Left ventricle myocardium superior (tissue), 1 donor: ENCODE results near the gene HIGD2B. TPM values are rescaled to one million over a fixed set of nuclear protein-coding genes. Genes with fewer than 3 reads are reported as not detected.
"Not testable (repeated sequence)": the region's sequence is repeated elsewhere in the genome, so short reads cannot be mapped to it uniquely, and the experiment has no call there.

Experiments
- ATAC-seq: fragments of 200-7000 bp; cut with Tn5 transposase; one replicate; pipeline ENCODE4 v1.9.1; 2020; ENCODE audit warnings: mild to moderate bottlenecking, moderate library complexity
- DNase-seq: peaks from one replicate; pipeline ENCODE4 v3.0.0-alpha.2; 2020
- intact Hi-C: fragments of 100-400 bp; cut with micrococcal nuclease; formaldehyde crosslinking; loops from one replicate; pipeline ENCODE4 v1.11.0; 2022
- total RNA-seq: library from RNA; stranded (reverse); fragmentation: NEBNext Ultra II Directional; extraction: Animal tissue kit (Norgen Biotek cat#: 25700); gene quantifications from one replicate; pipeline ENCODE4 v1.2.1, GENCODE V29; 2021
- donor health status: DM: no; HTN: yes; CAD: no; lungs with severe emphysema.

Gene HIGD2B
- total RNA-seq, 1 donor from 2014 or later = not detected

DNA sequence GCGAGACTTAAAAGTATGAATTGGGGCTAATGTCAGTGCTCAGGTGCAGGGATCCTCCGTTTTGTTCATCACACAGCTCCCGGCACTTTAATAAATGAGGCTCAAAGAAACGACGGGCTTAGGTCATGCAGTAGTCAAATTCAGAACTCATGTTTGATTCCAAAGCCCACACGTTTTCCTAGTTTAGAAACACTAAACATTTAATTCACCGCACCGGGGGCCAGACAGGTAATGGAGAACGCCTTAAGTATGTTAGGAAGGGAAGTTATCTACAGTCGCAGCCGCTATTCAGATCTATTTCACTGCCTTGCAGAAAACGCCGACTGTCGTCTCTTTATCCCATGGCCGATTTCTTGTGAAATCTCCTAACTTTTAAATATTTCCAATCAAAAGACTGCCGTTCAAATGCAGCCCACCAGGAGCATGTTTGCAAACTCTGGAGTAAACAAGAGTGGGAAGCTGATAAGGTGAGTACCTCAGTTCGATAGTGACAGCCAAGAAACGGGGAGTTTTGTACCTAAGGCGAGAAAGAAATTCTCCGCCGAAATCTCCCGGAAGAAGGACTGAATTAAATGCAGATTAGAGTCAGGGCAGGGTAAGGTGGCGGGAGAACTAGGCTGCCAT lies 569 bp downstream of the HIGD2B start:
- ATAC-seq = no peak

GRCh38 chr15:72682772-72683171 lies 3.2 kb downstream of the HIGD2B start:
- intact Hi-C loops = no loop called here
- ATAC-seq (no peak), DNase-seq (no peak)

More for the DNA sequence above, 569 bp downstream of the HIGD2B start:
- intact Hi-C loops = no loop called here
- DNase-seq = no peak

DNA sequence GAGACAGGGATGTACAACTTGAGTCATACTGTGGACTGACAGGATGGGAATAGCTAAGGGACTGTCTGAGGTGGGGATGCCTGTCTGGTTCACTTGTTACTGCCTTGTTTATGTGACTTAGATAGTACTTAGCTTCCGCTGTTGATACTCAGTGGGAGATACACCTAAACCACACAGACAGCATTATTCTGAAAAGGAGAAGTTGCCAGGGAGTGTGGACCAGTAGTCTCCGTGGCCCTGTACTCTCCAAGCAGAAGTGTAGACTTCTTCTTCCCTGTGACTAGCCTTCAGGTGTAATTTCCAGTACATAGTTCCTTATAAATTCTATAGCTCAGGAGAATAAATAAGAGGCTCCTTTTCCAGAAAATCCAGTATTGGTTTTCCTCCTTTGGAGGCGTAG lies 5.1 kb downstream of the HIGD2B start:
- ATAC-seq = no peak
- intact Hi-C loops = no loop called here
- no peak for DNase-seq

DNA sequence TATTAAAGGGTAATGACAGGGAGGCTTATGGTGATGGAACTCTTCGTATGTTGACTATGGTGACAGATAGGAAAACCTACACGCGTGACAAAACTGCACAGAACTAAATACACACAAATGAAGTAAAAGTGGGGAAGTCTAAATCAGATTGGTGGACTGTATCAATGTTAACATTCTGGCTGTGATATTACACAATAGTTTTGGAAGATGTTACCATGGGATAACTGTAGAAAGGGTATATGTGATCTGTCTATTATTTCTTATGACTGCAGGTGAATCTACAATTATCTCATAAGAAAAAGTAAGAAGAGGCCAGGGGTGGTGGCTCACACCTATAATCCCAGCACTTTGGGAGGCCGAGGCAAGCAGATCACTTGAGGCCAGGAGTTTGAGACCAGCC lies 9.1 kb downstream of the HIGD2B start:
- DNase-seq (no peak), ATAC-seq (no peak)
- intact Hi-C loops = no loop called here

DNA sequence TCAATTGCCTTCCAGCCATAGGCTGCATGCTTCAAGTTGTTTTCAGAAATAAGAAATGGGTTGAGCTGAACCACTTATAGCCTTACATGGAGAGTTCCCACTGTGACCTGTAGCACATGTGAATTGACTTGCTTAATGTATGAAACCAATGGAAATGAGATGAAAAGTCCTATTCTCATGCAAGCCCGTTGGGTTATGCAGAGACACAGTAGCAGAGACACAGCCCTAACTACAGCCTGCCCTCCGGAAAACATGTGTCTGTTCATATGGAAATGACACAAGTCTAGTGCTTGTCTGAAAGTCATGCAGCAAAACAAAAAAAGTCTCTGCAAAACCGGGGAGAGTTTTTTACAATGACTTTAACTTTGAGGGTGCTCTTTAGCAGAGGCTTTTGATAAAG lies 14.5 kb downstream of the HIGD2B start:
- no peak for DNase-seq
- intact Hi-C loops = no loop called here
- ATAC-seq = no peak

DNA sequence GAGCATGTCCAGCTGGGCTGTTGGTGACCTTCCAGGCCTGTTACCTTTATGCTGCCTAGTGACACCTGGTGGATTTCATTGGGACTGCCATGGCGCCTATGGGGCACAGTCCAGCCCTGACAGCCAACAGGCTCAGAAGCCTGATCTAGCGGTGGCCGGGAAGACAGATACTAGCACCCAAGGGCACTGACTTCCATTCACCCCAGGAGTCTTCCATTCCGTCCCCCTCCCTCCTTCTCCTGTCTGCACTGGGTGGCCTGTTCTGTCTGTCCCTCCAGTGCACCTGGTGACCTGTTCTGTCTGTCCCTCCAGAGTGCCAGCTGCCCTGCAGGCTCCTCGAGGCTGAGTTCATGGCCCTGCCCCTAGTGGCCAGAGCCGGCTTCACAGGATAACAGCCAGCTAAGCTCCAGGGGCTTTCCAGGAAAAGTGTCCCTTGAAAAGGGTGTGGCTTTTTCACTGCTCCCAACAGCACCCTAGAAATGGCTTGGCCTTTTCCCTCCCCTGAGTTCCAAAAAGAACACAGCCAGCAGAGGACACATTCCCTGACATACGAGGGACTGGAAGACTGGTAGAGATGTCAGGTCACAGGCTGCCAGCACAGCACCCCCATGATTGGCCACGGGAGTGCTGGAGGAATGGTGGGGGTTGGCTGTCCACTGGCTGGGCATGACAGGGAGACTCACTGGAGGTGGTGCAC lies 15.2 kb downstream of the HIGD2B start:
- intact Hi-C loops = not testable (repeated sequence)
- peak; percentile 86 for DNase-seq
- peak; percentile 100 for ATAC-seq

GRCh38 chr15:72669803-72670202 lies 16.2 kb downstream of the HIGD2B start:
- DNase-seq, intact Hi-C loops, ATAC-seq: not testable (repeated sequence)

DNA sequence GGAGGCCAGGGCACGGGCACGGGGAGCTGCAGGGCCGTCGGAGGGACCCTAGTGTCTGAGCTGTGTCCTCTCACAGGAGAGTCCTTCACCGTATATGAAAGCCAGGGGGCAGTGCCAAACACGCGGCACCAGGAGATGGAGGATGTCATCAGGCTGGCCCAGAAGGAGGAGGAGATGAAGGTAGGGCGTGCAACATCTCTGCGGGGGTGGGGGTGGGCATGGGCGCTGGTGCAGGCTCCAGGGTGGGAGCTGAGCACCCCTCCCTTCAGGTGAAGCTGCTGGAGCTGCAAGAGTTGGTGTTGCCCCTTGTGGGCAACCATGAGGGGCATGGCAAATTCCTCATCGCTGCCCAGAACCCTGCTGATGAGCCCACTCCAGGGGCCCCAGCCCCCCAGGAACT lies 20.3 kb downstream of the HIGD2B start:
- ATAC-seq, intact Hi-C loops, DNase-seq: not testable (repeated sequence)

- intact Hi-C loops, DNase-seq, ATAC-seq: not testable (repeated sequence)
These were observed 22.1 kb downstream of the HIGD2B start for GRCh38 chr15:72663931-72664330.

DNA sequence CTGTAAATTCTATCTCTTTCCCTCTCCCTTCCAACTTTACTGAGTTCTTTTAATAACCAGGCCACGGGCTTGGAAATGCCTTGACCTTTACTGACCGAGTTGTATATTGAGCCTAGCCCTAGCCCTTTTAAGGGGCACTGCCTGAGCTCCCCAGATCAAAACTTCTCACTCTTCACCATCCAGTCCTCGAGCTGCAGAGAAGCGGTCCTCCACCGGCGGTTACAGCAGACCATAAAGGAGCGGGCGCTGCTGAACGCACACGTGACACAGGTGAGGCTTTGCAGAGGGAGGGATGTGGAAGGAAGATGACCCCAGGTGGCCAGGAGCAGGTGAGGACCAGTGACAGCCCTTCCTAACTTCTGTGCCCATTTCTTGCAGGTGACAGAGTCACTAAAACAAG lies 24.9 kb downstream of the HIGD2B start:
- ATAC-seq, DNase-seq, intact Hi-C loops: not testable (repeated sequence)

GRCh38 chr15:72656014-72656413 lies 30.0 kb downstream of the HIGD2B start:
- intact Hi-C loops, DNase-seq, ATAC-seq: not testable (repeated sequence)

GRCh38 chr15:72654397-72654796 lies 31.6 kb downstream of the HIGD2B start, which contains the start of gene GOLGA6B:
Gene GOLGA6B, plus strand, starts transcription at chr15:72654697. Its CDS starts 41 bp downstream, at chr15:72654738.
- ATAC-seq, DNase-seq, intact Hi-C loops: not testable (repeated sequence)

DNA sequence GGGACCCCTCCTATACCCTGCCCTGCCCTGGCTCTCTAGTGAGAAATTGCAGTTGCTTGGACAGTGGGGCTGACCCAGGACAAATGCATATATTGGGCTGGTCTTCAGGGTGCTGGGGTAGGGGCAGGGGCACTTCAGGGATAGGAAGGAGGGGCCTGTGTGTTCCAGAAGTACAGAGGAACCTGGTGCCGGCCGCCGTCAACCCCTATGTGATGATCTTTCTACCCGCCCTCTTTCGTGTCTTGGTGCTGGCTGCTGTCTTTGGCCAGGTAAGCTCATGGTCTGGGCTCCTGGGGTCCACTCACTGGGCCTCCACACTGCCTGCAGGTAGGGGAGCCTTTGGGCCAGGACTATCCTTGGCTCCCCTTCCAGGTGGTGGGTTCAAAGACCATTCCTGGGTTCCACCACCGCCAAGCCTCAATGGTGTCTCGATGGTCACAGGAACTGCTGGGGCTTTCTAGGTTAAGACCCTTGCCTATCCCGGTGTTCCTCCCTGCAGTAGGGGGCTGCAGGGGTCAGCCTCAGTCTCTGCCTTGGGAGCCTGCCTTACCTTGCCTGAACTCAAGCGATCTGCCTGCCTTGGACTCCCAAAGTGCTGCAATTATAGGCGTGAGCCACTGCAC lies 37.2 kb downstream of the HIGD2B start:
- DNase-seq, intact Hi-C loops, ATAC-seq: not testable (repeated sequence)

GRCh38 chr15:72642271-72642670 lies 43.7 kb downstream of the HIGD2B start:
- ATAC-seq, intact Hi-C loops, DNase-seq: not testable (repeated sequence)

GRCh38 chr15:72639759-72640483 lies 46.1 kb downstream of the HIGD2B start:
- ATAC-seq, DNase-seq, intact Hi-C loops: not testable (repeated sequence)

GRCh38 chr15:72636519-72637282 lies 49.3 kb downstream of the HIGD2B start:
- peak; percentile 84 for DNase-seq
- intact Hi-C loops = not testable (repeated sequence)
- ATAC-seq = peak; percentile 94

DNA sequence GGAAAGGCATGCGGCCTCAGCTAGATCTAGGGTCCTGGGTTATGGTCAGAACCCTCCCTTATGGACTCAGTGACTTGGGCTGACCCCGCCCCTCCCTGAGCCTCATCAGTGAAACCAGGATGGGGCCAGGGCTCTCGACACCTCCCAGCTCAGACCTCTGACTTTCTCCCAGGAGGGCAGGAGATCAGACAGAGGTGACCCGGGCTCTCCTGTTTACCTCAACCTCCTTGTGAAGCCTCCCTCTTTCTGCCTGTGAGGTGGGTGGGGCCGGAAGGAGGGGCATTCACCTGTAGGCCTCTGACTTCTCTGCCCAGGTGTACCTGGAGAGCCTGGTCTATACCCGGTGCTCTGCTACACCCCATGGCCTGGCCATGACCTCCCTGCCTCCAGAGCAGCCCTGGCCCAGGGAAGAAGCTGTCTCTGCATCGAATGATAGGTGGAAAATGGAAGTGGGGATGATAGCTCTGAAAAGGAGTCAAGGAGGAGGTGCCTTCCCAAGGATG lies 56.9 kb downstream of the HIGD2B start:
- intact Hi-C loops, ATAC-seq, DNase-seq: not testable (repeated sequence)
